Measurements from ENCODE around the gene RMP24.
"Not testable (repeated sequence)": the region's sequence is repeated elsewhere in the genome, so short reads cannot be mapped to it uniquely, and the experiment has no call there.

Gene RMP24

DNA sequence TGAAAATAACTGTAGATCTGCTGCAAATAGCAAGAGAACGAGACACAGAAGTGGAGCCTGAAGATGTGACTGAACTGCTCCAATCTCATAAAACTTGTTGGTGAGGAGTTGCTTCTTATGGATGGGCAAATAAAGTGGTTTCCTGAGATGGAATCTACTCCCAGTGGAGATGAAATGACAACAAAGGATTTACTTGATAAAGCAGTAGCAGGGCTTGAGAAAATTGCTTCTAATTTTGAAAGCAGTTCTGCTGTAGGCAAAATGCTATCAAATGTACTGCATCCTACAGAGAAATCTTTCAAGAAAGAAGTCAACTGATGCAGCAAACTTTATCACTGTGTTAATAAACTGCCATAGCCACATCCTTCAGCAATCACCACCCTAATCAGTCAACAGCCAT is 50.9 kb downstream of the RMP24 start:
- no peaks in the 10 kb centered on the region for H3K79me2 ChIP-seq (ENCODE audit: insufficient read depth)
- 96% methylated on average over 1 of the region's 1 CpG for WGBS (ENCODE audit: low lambda C conversion rate)
- no peak overlapping the region for H3K4me2 ChIP-seq
- no peaks in the 10 kb centered on the region for H3K9me3 ChIP-seq
- CTCF ChIA-PET: interaction anchor here (1.3 kb wide), 1 partner anchor 14 kb away, joined by 3 read pairs; no protein-coding TSS in a partner anchor
- no peaks in the 10 kb centered on the region for H4K20me1 ChIP-seq (ENCODE audit: insufficient read depth)
- no peak overlapping the region for H2AFZ ChIP-seq (ENCODE audit: low read depth)
- H3K27me3 ChIP-seq (ENCODE audit: insufficient read depth): no peaks in the 10 kb centered on the region
- H3K27ac ChIP-seq (ENCODE audit: low read depth in 2 of 2, low read length in 1 of 2): 0 out of 4 replicates have a peak overlapping the region, but pooled peaks of 1 of the 2 experiments have one; percentile 7
- peaks cover 20 to 23% of the 10 kb centered on the region in 2 experiments for H3K36me3 ChIP-seq (replicated peaks in 1 of 2; ENCODE audit: control insufficient read depth in 1 of 2, insufficient read depth in 2 of 2, low read length in 1 of 2)
- H3F3A ChIP-seq (replicated peaks; ENCODE audit: insufficient read depth): no peaks in the 10 kb centered on the region
- H3K4me3 ChIP-seq (ENCODE audit: low read depth in 2 of 2, low read length in 1 of 2): no peak overlapping the region
- peaks cover 0 to 13% of the 10 kb centered on the region in 2 experiments; a peak in 2 of 4 replicates for H3K4me1 ChIP-seq (ENCODE audit: control insufficient read depth in 1 of 2, insufficient read depth in 2 of 2, low read depth in 1 of 2, low read length in 1 of 2)
- H3K9me2 ChIP-seq: no peaks in the 10 kb centered on the region
- no peak for DNase-seq
- POLR2A ChIA-PET: no interaction called here
- no peak overlapping the region for H3K9ac ChIP-seq
- no peak for TF ChIP-seq GABPA (IDR thresholded peaks at IDR 0.05; ENCODE audit: low read depth)
- TF ChIP-seq NFIC (IDR thresholded peaks at IDR 0.05; ENCODE audit: borderline replicate concordance): no peak
- TF ChIP-seq SIN3A (IDR thresholded peaks at IDR 0.05; ENCODE audit: borderline replicate concordance, low read depth, low read length): no peak
- TF ChIP-seq FOXJ3 (CRISPR knock-in tag; IDR thresholded peaks at IDR 0.05): no peak
- no peak for TF ChIP-seq TAF1 (IDR thresholded peaks at IDR 0.05; ENCODE audit: borderline replicate concordance, low read depth, low read length)
- no peak for TF ChIP-seq FOSL2 (IDR thresholded peaks at IDR 0.05; ENCODE audit: borderline replicate concordance, low read depth)
- TF ChIP-seq MEF2A (IDR thresholded peaks at IDR 0.05; ENCODE audit: borderline replicate concordance, low read depth): no peak
- TF ChIP-seq CHD2 (IDR thresholded peaks at IDR 0.05; ENCODE audit: low read length, partially characterized antibody): no peak
- TF ChIP-seq, protein P1, sequence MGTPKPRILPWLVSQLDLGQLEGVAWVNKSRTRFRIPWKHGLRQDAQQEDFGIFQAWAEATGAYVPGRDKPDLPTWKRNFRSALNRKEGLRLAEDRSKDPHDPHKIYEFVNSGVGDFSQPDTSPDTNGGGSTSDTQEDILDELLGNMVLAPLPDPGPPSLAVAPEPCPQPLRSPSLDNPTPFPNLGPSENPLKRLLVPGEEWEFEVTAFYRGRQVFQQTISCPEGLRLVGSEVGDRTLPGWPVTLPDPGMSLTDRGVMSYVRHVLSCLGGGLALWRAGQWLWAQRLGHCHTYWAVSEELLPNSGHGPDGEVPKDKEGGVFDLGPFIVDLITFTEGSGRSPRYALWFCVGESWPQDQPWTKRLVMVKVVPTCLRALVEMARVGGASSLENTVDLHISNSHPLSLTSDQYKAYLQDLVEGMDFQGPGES (IDR thresholded peaks at IDR 0.05; ENCODE audit: low read depth, low read length): no peak
- TF ChIP-seq, protein P2, sequence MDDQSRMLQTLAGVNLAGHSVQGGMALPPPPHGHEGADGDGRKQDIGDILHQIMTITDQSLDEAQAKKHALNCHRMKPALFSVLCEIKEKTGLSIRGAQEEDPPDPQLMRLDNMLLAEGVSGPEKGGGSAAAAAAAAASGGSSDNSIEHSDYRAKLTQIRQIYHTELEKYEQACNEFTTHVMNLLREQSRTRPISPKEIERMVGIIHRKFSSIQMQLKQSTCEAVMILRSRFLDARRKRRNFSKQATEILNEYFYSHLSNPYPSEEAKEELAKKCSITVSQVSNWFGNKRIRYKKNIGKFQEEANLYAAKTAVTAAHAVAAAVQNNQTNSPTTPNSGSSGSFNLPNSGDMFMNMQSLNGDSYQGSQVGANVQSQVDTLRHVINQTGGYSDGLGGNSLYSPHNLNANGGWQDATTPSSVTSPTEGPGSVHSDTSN (IDR thresholded peaks at IDR 0.05): no peak
- no peak for TF ChIP-seq FOXM1 (IDR thresholded peaks at IDR 0.05; ENCODE audit: low read depth)

- not testable (repeated sequence) for H3F3A ChIP-seq (replicated peaks; ENCODE audit: insufficient read depth)
These were observed 51.8 kb downstream of the RMP24 start for GRCh38 chr18:36024241-36024640.

More at GRCh38 chr18:36024241-36024640, 51.8 kb downstream of the RMP24 start:
- DNase-seq; H3K9ac ChIP-seq; H3K4me3 ChIP-seq (ENCODE audit: low read depth in 2 of 2, low read length in 1 of 2); H3K27me3 ChIP-seq (ENCODE audit: insufficient read depth); H2AFZ ChIP-seq (ENCODE audit: low read depth); H3K4me2 ChIP-seq; H3K9me3 ChIP-seq; H4K20me1 ChIP-seq (ENCODE audit: insufficient read depth); H3K79me2 ChIP-seq (ENCODE audit: insufficient read depth); POLR2A ChIA-PET; H3K9me2 ChIP-seq: not testable (repeated sequence)
- Histone ChIP-seq H3K4me1 (ENCODE audit: control insufficient read depth in 1 of 2, insufficient read depth in 2 of 2, low read depth in 1 of 2, low read length in 1 of 2) (peaks cover 0 to 13% of the 10 kb centered on the region in 2 experiments; a peak in 3 of 4 replicates), H3K36me3 (replicated peaks in 1 of 2; ENCODE audit: control insufficient read depth in 1 of 2, insufficient read depth in 2 of 2, low read length in 1 of 2) (peaks cover 24 to 26% of the 10 kb centered on the region in 2 experiments), H3K27ac (ENCODE audit: low read depth in 2 of 2, low read length in 1 of 2) (peak overlapping the region in 1 of 2 experiments; percentile 81; a peak in 1 of 4 replicates)
- 89% methylated on average over 3 of the region's 3 CpGs for WGBS (ENCODE audit: low lambda C conversion rate)
- CTCF ChIA-PET: interaction anchor here (1.2 to 1.4 kb wide), 2 partner anchors 40 to 733 kb away, joined by 3 to 5 read pairs; no protein-coding TSS in a partner anchor
